G401 (cell line): ENCODE results near the gene FOXB2. TPM values are rescaled to one million over a fixed set of nuclear protein-coding genes. Genes with fewer than 3 reads are reported as not detected.
"Not testable (repeated sequence)": the region's sequence is repeated elsewhere in the genome, so short reads cannot be mapped to it uniquely, and the experiment has no call there.

Experiments
- DNase-seq: peaks from one replicate; pipeline ENCODE4 v3.0.0-alpha.2; 2015; ENCODE audit warnings: low spot score
- in situ Hi-C: cut with HindIII; loops from 2 replicates; pipeline ENCODE4 v1.10.0; 2016; ENCODE audit warnings: low sequenced_read_pairs, mixed read lengths
- total RNA-seq: library from RNA; depleted of rRNA; stranded (reverse); fragments of >200 nt; shearing (Covaris generic); gene quantifications from 2 replicates; pipeline ENCODE4 v1.2.3, GENCODE V29; 2014; rRNA removed

The FOXB2 gene
- total RNA-seq, 1 experiment from 2014 or later: not detected

DNA sequence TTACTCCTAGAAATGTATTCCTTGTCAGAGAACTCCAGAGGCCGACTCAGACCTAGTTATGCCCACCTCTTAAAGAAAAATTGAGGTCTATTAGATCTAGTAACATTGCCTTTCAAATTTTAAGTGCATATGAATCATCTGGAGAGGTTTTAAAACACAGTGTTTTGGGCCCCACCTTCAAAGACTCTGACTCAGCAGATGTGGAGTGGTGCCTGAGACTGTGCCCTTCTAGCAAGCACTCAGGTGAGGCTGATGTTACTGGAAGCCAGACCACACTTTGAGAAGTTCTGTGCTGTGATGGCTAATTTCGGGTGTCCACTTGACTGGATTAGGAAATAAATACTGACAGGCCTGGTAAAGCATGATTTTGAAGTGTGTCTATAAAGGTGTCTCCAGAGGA lies 10.6 kb downstream of the FOXB2 start:
- in situ Hi-C loops: no loop called here

DNA sequence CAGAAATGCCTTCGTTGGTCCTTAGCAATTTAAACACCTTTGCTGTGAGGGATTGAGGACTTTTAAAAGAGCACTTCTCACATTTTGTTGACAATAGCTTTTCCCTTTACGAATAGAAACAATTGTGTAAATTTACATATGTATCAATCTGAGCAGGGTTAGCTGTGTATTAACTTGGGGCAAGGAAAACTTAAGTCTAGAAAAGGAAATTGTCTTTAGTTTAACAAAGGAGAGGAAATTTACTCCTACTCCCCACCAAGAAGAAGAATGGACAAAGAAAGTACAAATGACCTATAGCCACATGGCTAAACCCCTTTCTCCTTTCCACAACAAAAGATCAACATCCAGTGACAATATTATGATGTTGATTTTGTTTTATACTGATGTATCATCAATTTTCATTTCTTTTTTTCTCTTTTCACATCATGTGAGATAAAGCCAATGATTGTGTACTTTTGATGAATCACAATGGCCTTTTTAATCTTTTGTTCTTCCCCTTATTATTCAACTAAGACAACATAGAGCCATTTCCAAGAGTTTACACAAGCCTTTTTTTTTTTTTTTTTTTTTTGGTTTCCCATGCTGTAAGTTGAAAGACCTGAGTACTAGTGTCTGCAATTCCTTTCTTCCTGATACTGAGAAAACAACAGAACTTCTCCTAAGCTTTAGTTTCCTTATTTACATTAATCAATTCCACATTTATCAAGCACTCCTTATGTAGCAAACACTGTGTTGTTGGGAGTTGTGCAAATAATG lies 19.0 kb downstream of the FOXB2 start:
- DNase-seq: no peak
- in situ Hi-C loops: no loop called here

More for the DNA sequence above, 10.6 kb downstream of the FOXB2 start:
- no peak for DNase-seq

DNA sequence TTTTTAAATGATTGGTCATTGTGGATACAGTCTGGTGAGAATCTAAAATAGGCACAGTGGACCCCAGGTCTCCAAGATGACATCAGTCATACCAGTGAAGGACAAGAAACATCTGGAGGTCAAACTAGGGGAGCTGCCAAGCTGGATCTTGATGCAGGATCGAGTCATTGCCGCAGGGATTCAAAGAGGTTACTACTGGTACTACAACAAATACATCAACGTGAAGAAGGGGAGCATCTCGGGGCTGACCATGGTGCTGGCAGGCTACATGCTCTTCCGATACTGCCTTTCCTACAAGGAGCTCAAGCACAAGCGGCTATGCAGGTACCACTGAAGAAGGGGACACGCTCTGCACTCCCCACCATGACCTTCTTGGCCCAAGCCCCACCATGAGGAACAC lies 20.9 kb downstream of the FOXB2 start:
- in situ Hi-C loops: no loop called here

DNA sequence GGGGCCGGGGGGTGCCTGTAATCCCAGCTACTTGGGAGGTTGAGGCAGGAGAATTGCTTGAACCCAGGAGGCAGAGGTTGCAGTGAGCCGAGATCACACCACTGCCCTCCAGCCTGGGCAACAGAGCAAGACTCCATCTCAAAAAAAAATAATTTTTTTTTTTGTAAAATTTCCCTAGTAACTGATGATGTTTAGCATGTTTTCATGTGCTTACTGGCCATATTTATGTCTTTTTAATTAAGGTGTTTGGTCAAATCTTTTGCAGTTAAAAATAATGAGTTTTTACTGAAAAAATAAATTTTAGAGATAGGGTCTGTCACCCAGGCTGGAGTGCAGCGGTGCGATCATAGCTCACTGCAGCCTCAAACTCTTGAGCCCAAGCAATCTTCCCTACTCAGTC lies 24.3 kb downstream of the FOXB2 start:
- in situ Hi-C loops, DNase-seq: not testable (repeated sequence)

More for the DNA sequence above, 20.9 kb downstream of the FOXB2 start:
- no peak for DNase-seq

DNA sequence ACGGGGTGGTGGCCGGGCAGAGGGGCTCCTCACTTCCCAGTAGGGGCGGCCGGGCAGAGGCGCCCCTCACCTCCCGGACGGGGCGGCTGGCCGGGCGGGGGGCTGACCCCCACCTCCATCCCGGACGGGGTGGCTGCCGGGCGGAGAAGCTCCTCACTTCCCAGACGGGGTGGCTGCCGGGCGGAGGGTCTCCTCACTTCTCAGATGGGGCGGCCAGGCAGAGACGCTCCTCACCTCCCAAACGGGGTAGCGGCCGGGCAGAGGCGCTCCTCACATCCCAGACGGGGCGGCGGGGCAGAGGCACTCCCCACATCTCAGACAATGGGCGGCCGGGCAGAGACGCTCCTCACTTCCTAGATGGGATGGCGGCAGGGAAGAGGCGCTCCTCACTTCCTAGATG lies 41.2 kb downstream of the FOXB2 start:
- in situ Hi-C loops, DNase-seq: not testable (repeated sequence)

DNA sequence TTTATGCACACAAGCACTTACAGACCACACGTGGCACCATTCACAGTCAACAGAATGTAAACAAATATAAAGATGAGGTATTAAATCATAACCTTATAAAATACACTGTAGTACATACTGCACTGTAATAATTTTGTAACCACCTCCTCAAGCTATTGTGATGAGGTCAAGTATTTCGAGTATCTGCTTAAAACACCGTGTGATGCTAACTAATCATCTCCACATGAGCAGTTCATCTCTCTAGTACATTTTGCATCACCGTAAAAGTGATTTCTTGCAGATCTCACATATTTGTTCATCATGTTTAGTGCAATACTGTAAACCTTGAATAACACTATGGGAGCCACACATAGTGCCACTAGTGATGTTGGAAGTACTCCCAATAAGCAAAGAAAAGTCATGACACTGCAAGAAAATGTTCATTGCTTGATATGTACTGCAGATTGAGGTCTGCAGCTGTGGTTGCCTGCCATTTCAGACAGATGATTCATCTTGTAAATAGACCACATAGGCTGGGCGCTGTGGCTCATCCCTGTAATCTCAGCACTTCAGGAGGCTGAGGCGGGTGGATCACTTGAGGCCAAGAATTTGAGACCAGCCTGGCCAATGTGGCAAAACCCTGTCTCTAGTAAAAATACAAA lies 44.3 kb downstream of the FOXB2 start:
- DNase-seq: no peak
- in situ Hi-C loops: no loop called here

DNA sequence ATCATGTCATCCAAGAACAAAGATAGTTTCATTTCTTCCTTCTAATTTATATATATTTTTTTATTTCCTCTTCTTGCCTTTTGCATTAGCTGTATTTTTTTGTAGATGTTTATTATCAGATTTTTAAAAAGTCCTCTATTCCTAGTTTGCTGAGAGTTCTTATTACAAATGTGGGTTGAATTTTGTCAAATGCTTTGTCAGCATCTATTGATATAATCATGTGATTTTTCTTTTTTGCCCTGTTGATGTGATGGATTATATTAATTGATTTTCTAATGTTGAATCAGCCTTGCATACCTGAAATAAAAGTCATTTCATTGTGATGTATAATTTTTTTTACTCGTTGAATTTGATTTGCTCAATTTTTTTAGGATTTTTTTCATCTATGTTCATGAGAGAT lies 46.9 kb downstream of the FOXB2 start:
- DNase-seq: no peak
- in situ Hi-C loops: no loop called here

Other genes starting within 250 kb of the FOXB2 start
- not detected in 2 replicates for gene PRUNE2, start 113.5 kb upstream of the FOXB2 start, total RNA-seq
- gene VPS13A, start 157.9 kb downstream of the FOXB2 start, total RNA-seq: 10.6 and 14.2 TPM in 2 replicates